Measurements from ENCODE around the gene KSR1.
"Not testable (repeated sequence)": the region's sequence is repeated elsewhere in the genome, so short reads cannot be mapped to it uniquely, and the experiment has no call there.

Gene KSR1

GRCh38 chr17:27656620-27657019, 200.4 kb downstream of the KSR1 start:
- H3K9me3 ChIP-seq (ENCODE audit: control insufficient read depth in 1 of 2, low read length in 2 of 2); H3K27me3 ChIP-seq (ENCODE audit: low read depth, low read length): not testable (repeated sequence)

DNA sequence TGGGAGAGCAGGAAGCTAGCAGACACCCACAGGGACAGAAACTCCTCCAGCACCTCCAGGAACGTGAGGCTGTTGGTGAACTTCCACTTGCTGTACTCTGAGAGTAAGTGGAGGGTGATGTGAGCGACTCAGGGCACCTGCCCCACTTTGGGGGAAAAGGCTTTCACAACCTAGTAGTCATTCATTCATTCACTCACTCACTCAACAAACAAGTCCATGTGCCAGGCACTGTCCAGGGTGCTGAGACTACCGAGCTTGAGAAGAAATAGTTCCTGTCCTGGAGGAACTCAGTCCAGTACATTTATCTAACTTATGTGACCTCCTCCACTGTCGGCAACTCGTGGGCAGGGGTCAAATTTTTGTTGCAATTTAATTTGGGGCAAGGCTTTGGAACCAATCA, 201.4 kb downstream of the KSR1 start:
- Histone ChIP-seq H3K27me3 (ENCODE audit: low read depth, low read length) (no peaks in the 10 kb centered on the region), H3K27ac (ENCODE audit: low read length) (no peak overlapping the region), H3K4me1 (ENCODE audit: control insufficient read depth in 1 of 2, insufficient read depth in 2 of 2, low read length in 2 of 2) (no peaks in the 10 kb centered on the region), H3K9me3 (ENCODE audit: control insufficient read depth in 1 of 2, low read length in 2 of 2) (no peaks in the 10 kb centered on the region), H3K4me3 (ENCODE audit: low read depth in 1 of 2, low read length in 2 of 2) (no peak overlapping the region), H3K36me3 (ENCODE audit: control insufficient read depth in 1 of 2, insufficient read depth in 2 of 2, low read length in 2 of 2) (no peaks in the 10 kb centered on the region)

More at GRCh38 chr17:27656620-27657019, 200.4 kb downstream of the KSR1 start:
- not testable (repeated sequence) for H3K4me3 ChIP-seq (ENCODE audit: low read depth in 1 of 2, low read length in 2 of 2); H3K4me1 ChIP-seq (ENCODE audit: control insufficient read depth in 1 of 2, insufficient read depth in 2 of 2, low read length in 2 of 2); H3K27ac ChIP-seq (ENCODE audit: low read length); H3K36me3 ChIP-seq (ENCODE audit: control insufficient read depth in 1 of 2, insufficient read depth in 2 of 2, low read length in 2 of 2)

DNA sequence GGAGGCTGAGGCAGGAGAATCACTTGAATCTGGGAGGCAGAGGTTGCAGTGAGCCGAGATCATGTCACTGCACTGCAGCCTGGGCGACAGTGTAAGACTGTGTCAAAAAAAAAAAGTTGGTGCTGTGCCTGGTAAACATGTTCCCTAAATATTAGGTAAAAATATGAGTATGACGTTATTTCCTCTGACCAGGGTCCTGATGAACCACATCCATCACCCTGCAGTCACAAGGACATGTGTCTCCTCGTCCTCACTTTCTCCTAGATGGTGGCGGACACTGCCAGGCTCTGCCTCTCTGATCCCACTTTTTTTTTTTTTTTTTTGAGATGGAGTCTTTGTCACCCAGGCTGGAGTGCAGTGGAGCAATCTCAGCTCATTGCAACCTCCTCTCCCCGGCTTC, 203.4 kb downstream of the KSR1 start:
- Histone ChIP-seq H3K9me3 (ENCODE audit: control insufficient read depth in 1 of 2, low read length in 2 of 2) (no peaks in the 10 kb centered on the region), H3K36me3 (ENCODE audit: control insufficient read depth in 1 of 2, insufficient read depth in 2 of 2, low read length in 2 of 2) (no peaks in the 10 kb centered on the region), H3K4me1 (ENCODE audit: control insufficient read depth in 1 of 2, insufficient read depth in 2 of 2, low read length in 2 of 2) (no peaks in the 10 kb centered on the region), H3K27ac (ENCODE audit: low read length) (no peak overlapping the region), H3K27me3 (ENCODE audit: low read depth, low read length) (no peaks in the 10 kb centered on the region), H3K4me3 (ENCODE audit: low read depth in 1 of 2, low read length in 2 of 2) (no peak overlapping the region)

DNA sequence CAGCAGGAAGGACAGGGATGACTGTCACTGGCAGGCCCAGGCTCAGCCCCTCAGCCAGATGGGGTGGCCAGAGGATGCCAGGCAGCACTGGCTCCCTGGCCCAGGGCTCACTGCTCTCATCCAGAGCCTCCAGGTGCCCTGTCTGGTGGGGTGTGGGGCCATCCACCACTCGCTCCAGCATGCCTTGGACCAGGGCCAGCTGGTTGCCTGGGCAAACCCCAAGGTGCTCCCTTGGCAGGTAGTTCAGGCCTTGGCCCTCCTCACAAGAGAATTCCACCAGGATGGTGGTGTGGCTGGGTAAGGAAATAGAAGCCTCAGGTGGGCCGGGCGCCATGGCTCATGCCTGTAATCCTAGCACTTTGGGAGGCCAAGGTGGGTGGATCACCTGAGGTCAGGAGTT, 204.2 kb downstream of the KSR1 start:
- Histone ChIP-seq H3K4me3 (ENCODE audit: low read depth in 1 of 2, low read length in 2 of 2) (no peak overlapping the region), H3K27me3 (ENCODE audit: low read depth, low read length) (no peaks in the 10 kb centered on the region), H3K4me1 (ENCODE audit: control insufficient read depth in 1 of 2, insufficient read depth in 2 of 2, low read length in 2 of 2) (no peaks in the 10 kb centered on the region), H3K27ac (ENCODE audit: low read length) (no peak overlapping the region), H3K9me3 (ENCODE audit: control insufficient read depth in 1 of 2, low read length in 2 of 2) (no peaks in the 10 kb centered on the region), H3K36me3 (ENCODE audit: control insufficient read depth in 1 of 2, insufficient read depth in 2 of 2, low read length in 2 of 2) (no peaks in the 10 kb centered on the region)

GRCh38 chr17:27663936-27664605, 207.8 kb downstream of the KSR1 start:
- H3K36me3 ChIP-seq (ENCODE audit: control insufficient read depth in 1 of 2, insufficient read depth in 2 of 2, low read length in 2 of 2): no peaks in the 10 kb centered on the region
- H3K9me3 ChIP-seq (ENCODE audit: control insufficient read depth in 1 of 2, low read length in 2 of 2): no peaks in the 10 kb centered on the region
- no peak overlapping the region for H3K27ac ChIP-seq (ENCODE audit: low read length)
- no peak overlapping the region for H3K4me3 ChIP-seq (ENCODE audit: low read depth in 1 of 2, low read length in 2 of 2)
- H3K4me1 ChIP-seq (ENCODE audit: control insufficient read depth in 1 of 2, insufficient read depth in 2 of 2, low read length in 2 of 2): no peaks in the 10 kb centered on the region
- no peaks in the 10 kb centered on the region for H3K27me3 ChIP-seq (ENCODE audit: low read depth, low read length)

GRCh38 chr17:27664606-27664965, 208.3 kb downstream of the KSR1 start:
- Histone ChIP-seq H3K36me3 (ENCODE audit: control insufficient read depth in 1 of 2, insufficient read depth in 2 of 2, low read length in 2 of 2) (no peaks in the 10 kb centered on the region), H3K27ac (ENCODE audit: low read length) (no peak overlapping the region), H3K27me3 (ENCODE audit: low read depth, low read length) (no peaks in the 10 kb centered on the region), H3K4me1 (ENCODE audit: control insufficient read depth in 1 of 2, insufficient read depth in 2 of 2, low read length in 2 of 2) (no peaks in the 10 kb centered on the region), H3K4me3 (ENCODE audit: low read depth in 1 of 2, low read length in 2 of 2) (no peak overlapping the region), H3K9me3 (ENCODE audit: control insufficient read depth in 1 of 2, low read length in 2 of 2) (no peaks in the 10 kb centered on the region)

GRCh38 chr17:27665549-27665948, 209.3 kb downstream of the KSR1 start:
- no peak overlapping the region for H3K4me3 ChIP-seq (ENCODE audit: low read depth in 1 of 2, low read length in 2 of 2)
- H3K27me3 ChIP-seq (ENCODE audit: low read depth, low read length): no peaks in the 10 kb centered on the region
- no peaks in the 10 kb centered on the region for H3K36me3 ChIP-seq (ENCODE audit: control insufficient read depth in 1 of 2, insufficient read depth in 2 of 2, low read length in 2 of 2)
- H3K27ac ChIP-seq (ENCODE audit: low read length): no peak overlapping the region
- H3K9me3 ChIP-seq (ENCODE audit: control insufficient read depth in 1 of 2, low read length in 2 of 2): no peaks in the 10 kb centered on the region
- no peaks in the 10 kb centered on the region for H3K4me1 ChIP-seq (ENCODE audit: control insufficient read depth in 1 of 2, insufficient read depth in 2 of 2, low read length in 2 of 2)

DNA sequence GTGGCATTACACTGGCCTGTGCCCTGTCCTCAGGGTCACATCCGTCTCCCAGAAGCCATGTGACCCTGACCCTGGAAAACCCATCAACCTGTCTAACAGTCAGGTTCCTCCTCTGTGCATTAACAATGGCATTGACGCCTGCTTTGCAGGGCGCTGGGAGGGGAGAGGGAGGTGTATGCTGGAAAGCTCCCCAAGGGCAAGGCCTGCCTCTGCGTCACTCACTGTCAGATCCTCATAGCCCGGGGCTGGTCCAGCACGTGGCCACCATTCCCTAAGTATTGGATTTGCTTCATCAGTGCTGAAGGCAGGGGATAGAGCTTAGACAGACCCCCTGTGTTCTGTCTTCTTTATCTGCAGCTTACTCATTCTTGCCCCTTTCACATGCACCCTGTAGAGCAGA, 210.0 kb downstream of the KSR1 start:
- not testable (repeated sequence) for H3K36me3 ChIP-seq (ENCODE audit: control insufficient read depth in 1 of 2, insufficient read depth in 2 of 2, low read length in 2 of 2); H3K4me1 ChIP-seq (ENCODE audit: control insufficient read depth in 1 of 2, insufficient read depth in 2 of 2, low read length in 2 of 2); H3K27me3 ChIP-seq (ENCODE audit: low read depth, low read length); H3K27ac ChIP-seq (ENCODE audit: low read length); H3K4me3 ChIP-seq (ENCODE audit: low read depth in 1 of 2, low read length in 2 of 2); H3K9me3 ChIP-seq (ENCODE audit: control insufficient read depth in 1 of 2, low read length in 2 of 2)

DNA sequence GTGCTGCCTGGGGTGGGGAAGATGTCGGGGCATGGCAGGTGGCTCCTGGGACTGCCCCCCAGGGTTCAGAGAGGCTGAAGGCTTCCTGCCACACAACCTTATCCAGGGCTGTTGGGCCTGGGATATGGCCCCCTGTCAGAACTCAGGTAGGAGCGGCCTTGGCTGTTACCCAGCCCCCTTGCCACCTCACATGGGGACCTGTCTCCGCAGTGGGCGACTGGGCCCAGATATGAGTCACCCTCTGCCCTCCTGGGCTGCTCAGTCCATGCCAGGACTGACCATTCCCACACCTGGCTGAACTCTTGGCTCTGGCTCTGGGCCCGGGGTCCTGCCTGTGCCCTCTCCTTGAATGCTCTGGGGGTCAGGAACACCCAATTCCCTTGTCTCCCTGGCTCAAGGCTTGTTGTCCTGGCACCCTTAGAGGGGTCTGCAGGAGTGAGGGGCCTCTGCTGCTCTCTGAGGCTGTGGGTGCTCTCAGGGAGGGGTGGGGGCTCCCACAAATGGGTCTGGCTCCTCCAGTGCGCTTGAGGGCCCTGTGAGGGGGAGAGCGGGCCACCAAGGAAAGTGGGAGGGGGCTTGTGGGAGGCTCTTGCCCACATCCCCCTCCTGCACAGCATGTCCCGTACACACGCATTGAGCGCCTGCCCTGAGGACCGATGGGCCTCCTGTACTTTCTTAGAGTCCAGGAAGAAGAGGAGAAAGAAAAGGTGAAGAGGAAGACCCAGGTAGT, 210.7 kb downstream of the KSR1 start:
- Histone ChIP-seq H3K27ac (ENCODE audit: low read length) (no peak overlapping the region), H3K4me1 (ENCODE audit: control insufficient read depth in 1 of 2, insufficient read depth in 2 of 2, low read length in 2 of 2) (no peaks in the 10 kb centered on the region), H3K27me3 (ENCODE audit: low read depth, low read length) (no peaks in the 10 kb centered on the region), H3K9me3 (ENCODE audit: control insufficient read depth in 1 of 2, low read length in 2 of 2) (no peaks in the 10 kb centered on the region), H3K4me3 (ENCODE audit: low read depth in 1 of 2, low read length in 2 of 2) (no peak overlapping the region), H3K36me3 (ENCODE audit: control insufficient read depth in 1 of 2, insufficient read depth in 2 of 2, low read length in 2 of 2) (no peaks in the 10 kb centered on the region)

DNA sequence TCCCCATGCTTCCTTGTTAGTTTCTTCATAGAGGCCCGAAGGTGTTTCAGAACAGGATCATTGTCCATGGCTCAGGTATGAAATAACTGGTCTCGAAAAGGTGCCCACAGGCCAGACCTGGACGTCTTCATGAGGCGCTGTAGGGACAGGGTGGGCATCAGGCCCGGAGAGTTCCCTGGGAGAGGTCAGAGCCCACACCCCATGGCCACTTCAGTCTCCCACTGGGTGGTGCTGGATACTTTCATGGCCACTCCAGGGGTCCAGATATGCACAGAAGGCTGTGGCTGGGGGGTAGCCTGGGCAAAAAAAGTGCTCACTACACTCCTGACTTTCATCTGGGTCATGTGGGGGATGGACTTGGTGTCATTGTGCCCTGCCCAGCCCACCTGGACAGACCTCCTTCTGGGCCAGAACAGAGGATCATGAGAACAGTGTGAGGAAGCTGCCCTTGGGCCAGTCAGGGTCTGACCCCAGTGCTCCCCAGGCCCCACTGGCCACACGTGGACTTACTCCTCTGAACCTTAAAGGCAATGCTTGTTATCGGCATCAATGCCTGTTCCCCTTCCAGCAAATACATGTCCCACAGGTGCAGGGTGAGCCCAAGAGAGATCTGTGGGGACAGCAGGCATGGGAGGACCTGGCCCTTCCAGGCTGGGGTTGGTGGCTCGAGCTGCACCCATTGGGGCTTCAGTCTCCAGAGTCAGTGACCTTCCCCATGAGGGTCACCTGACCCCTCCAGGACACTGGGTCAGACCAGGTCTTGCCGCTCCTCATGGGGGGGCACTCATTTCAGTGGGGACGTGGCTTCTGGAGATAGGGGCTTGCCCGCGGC, 211.6 kb downstream of the KSR1 start:
- Histone ChIP-seq H3K4me3 (ENCODE audit: low read depth in 1 of 2, low read length in 2 of 2) (no peak overlapping the region), H3K4me1 (ENCODE audit: control insufficient read depth in 1 of 2, insufficient read depth in 2 of 2, low read length in 2 of 2) (no peaks in the 10 kb centered on the region), H3K36me3 (ENCODE audit: control insufficient read depth in 1 of 2, insufficient read depth in 2 of 2, low read length in 2 of 2) (no peaks in the 10 kb centered on the region), H3K9me3 (ENCODE audit: control insufficient read depth in 1 of 2, low read length in 2 of 2) (no peaks in the 10 kb centered on the region), H3K27me3 (ENCODE audit: low read depth, low read length) (no peaks in the 10 kb centered on the region), H3K27ac (ENCODE audit: low read length) (no peak overlapping the region)

DNA sequence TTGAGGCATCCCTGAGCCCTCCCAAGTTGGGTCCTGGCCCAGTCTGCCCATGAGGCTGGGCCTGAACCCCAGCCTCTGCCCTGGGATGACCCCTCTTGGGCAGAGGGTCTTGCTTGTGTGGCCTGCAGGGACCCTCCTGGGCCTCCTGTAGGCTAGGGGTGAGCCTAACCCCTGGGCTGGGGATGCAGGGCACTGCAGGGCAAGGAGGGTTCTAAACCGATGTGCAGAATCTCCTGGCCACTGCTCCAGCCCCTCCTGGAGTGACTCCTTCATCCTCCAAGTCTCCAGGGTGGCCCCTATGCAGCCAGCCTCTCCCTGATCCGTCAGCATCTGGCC, 212.2 kb downstream of the KSR1 start:
- H3K9me3 ChIP-seq (ENCODE audit: control insufficient read depth in 1 of 2, low read length in 2 of 2): no peaks in the 10 kb centered on the region
- H3K36me3 ChIP-seq (ENCODE audit: control insufficient read depth in 1 of 2, insufficient read depth in 2 of 2, low read length in 2 of 2): no peaks in the 10 kb centered on the region
- no peaks in the 10 kb centered on the region for H3K4me1 ChIP-seq (ENCODE audit: control insufficient read depth in 1 of 2, insufficient read depth in 2 of 2, low read length in 2 of 2)
- no peaks in the 10 kb centered on the region for H3K27me3 ChIP-seq (ENCODE audit: low read depth, low read length)
- no peak overlapping the region for H3K27ac ChIP-seq (ENCODE audit: low read length)
- H3K4me3 ChIP-seq (ENCODE audit: low read depth in 1 of 2, low read length in 2 of 2): no peak overlapping the region
